NAMALWA (cell line): ENCODE results near the gene FNBP1L.
"Not testable (repeated sequence)": the region's sequence is repeated elsewhere in the genome, so short reads cannot be mapped to it uniquely, and the experiment has no call there.

ENCODE experiments used
- DNase-seq: peaks from one replicate; pipeline ENCODE4 v3.0.0-alpha.2; 2015; ENCODE audit warnings: low spot score

FNBP1L gene

DNA sequence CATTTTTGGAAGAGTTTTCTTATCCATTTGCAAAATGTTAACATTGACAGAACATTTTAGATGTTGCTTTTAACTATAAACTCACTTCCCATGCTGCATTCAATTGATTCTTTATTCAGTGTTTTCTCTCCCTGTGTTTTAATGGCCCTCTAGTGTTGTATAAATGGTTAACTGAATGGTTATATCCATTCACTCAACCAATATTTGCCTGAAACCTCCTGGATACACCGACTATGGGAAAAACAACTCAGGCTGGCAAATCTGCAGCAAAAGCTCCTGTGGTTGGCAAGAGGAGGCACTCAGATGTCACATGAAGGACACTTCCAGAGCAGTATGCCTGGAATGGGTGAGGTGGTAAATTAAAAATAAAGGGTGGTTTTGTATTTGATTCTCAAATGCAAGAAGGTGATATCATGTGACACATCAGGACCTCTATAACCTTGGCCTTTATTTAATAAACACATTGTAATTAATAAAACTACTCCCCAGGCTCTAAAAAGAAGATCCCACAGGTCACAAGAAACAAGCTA lies 126.1 kb downstream of the FNBP1L start:
- DNase-seq: no peak

DNA sequence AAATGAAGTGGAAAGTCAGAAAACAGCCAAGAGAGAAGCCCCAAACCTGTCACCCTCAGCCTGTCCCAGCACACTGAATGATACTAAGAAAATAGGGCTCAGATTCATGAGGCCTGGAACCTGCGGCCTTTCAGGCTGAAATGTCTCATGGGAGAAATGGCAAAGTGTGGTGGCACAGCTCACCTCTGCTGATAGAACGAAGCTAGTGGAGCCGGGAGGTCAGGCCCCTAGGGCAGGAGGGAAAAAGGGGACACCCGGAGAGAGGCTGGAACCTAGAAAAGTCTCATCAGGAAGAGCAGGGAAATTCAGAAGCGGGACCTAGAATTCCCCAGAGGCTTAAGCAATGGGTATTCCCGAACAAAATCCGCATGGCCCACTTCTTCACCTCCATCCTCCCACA lies 126.6 kb downstream of the FNBP1L start:
- DNase-seq: no peak

DNA sequence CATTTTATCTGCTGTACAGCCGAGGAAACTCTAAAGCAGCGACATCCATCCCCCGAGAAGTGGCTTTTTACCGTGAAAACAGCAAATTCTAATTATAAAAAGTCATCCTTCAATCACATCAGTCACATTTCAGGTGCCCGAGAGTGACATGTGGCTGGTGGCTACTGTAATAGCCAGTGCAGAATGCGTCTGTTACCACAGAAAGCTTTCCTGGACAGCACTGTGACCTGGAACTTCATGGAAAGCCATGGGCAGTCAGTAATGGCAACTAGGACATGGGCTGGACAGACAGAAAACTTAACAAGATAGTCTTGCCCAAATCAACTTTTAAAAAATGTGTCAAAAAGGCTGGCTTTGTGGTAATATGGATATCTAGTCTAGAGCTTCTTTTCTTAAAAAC lies 127.1 kb downstream of the FNBP1L start:
- no peak for DNase-seq

DNA sequence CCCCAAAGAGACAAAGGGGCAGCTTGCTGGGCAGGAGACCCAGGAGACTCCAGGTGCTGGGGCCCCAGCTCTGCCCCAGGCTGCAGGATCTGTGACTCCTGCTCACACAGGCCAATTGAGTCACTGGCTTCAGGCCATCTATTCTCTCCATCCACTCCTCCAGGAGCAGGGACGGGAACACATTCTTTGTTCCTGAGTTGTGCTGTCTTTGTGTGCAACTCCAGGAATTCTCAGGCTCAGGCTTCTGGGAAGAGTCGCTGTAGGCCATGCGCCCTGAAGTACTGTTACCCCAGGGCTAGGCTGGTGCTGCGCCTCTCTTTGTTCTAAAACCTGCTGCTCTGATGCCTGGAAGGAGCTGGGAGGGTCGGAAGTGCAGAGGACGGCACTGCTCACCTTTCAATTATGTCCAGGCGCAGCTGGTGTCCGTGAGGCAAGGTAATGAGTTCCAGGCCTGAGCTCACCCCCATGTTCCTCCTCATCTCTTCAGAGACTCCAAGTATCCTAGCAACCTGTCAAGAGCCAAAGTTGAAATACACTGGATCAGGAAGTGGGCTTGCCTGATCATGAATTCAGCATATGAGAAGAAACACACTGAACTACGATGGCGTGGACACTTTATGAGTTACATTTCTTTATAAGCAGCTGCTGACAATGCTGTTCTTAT lies 127.8 kb downstream of the FNBP1L start:
- DNase-seq: no peak

DNA sequence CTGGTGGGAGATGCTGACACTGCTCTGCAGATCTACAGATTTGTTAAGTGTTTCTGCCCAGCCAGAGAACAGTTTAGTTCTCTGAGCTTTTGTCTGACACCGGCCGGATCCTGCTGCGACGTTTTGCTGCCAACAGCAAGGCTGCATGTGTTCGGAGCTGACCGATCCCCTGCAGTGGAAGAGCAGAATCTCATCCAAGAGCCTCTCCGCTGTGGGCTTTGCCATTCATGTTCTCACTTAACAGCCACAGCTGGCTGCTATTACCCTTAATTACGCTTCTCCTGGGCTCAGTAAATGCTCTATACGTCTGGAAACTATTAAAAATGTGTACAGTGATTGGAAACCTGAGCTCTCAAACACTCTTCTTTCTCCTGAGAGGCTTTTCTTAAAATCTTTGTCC lies 128.4 kb downstream of the FNBP1L start:
- no peak for DNase-seq

DNA sequence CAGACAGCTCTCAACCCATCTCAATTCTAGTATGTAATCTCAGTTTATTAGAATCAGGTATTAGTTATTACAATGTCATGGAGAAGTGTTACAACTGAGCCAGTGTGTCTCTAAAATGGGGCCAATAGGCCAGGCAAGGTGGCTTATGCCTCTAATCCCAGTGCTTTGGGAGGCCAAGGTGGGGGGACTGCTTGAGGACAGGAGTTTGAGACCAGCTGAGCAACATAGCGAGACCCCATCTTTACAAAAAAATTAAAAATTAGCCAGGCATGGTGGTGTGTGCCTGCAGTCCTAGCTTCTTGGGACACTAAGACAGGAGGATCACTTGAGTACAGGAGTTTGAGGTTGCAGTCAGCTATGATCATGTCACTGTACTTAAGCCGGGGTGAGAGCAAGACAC lies 128.8 kb downstream of the FNBP1L start:
- no peak for DNase-seq

DNA sequence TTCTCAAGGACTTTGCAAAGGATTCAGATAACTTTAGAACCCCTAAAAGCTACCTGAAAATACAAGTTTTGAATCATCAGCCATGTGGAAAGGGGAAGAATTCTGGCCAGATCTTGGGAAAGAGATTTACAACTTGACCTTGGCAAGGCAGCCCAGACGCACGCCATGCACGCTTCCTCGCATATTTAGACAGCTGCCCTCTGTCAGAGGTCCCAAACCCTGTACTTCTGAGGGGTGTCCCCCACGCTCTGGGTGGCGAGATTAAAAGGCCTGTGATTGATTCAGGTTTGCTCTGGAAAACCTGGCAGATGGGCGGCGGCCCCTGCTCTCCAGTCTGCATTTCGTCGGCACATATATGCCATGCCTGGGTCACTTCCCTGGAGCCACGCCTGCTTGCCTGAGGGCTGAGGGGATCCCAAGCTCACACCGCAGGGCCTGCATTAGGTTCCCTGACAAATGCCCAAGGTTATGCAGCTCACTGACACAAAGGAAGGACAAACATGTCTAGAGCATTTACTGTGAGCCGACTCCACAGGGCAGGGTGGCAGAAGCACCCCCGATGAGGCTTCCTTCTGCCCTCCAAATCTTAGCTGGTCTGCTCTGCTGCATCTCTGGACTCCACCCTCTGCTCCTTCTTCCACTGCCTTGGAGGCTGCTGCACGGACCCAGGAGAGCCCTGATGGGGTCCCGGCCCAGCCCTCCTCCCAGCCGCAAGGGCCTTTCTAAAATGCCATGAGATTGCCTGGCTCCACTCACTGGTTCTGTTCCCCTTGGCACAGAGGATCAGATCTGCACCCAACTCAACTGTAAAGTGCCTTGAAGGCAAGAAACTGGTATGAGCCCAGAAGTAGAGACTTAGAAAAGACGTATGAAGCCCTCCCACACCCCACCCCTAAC lies 129.9 kb downstream of the FNBP1L start:
- DNase-seq: no peak

DNA sequence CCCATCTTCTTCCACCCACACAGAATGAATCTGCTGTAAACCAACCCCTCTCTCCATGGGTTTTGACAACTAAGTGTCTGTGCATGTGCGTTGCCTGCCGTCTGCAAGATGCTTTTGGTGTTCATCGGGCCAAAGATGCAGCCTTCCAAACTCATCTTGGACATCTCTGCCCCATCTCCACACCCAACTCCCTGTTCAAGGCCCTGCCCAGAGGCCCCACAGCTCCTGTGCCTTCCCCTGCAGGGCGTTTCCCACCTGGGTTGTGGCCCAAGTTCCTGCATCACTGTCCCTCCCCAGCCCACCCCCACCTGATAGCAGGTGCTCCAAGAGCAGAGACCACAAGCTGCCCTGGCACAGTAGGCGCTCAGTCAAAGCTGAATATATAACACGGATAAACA lies 130.5 kb downstream of the FNBP1L start:
- DNase-seq: no peak

DNA sequence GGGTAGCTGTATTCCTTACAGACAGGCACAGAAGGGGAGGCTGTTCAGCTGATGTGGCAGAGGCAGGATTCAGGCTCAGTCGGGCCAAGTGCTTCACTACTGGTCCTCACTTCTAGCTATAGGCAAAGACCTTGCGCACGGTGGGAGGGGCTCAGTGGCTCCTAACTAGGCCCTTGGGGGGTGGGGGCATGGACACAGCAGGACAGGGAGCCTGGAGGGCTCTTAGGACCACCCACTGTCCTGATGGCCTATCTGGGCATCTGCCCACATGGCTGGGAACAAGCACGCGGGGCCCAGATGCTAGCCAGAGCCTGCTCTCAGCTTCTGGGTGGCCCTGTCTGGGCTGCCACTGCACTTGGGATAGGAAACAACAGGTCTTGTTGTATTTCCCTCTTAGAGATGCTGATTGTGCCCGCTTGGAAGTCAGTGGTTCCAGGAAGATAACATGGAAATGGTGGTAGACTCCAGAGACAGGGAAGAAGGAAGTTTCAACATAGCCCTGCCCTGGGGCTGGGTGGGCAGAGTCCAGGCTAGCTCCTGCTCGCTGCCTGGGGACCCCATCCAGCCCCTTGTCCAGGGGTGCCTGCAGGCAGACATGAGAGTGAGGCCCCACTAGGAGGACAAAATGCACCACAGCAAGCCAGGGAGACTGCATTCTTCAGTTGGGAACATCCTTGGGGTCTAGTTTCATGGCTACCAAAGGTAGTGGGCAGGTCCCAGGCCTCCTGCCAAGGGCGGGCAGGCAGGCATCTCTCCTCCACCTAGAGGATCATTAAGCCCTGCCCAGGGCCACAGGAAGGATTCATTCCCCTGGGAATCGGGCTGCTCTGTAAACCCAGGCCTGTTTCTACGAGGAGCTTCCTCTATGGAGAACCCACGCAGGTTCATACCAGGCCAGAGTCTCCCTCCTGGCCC lies 131.2 kb downstream of the FNBP1L start:
- no peak for DNase-seq

DNA sequence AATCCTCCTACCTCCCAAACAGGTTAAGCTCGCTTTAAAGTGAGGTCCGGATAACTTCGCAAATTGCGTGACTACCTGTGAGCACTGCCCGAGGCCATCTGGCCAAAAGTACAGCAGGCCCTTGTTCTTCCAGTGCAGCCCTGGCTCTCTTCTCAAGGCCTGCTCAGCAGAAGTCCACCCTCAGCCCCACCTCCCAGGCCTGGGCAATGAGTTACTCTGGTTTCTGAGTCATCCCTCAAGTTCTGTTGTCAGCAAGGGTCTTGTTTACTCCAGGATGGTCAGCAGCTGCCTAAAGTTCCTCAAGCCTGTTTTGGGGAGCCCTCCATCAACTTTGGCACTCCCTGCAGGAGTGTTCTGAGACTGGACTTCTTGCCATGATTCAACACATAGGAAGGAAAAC lies 132.0 kb downstream of the FNBP1L start:
- no peak for DNase-seq

DNA sequence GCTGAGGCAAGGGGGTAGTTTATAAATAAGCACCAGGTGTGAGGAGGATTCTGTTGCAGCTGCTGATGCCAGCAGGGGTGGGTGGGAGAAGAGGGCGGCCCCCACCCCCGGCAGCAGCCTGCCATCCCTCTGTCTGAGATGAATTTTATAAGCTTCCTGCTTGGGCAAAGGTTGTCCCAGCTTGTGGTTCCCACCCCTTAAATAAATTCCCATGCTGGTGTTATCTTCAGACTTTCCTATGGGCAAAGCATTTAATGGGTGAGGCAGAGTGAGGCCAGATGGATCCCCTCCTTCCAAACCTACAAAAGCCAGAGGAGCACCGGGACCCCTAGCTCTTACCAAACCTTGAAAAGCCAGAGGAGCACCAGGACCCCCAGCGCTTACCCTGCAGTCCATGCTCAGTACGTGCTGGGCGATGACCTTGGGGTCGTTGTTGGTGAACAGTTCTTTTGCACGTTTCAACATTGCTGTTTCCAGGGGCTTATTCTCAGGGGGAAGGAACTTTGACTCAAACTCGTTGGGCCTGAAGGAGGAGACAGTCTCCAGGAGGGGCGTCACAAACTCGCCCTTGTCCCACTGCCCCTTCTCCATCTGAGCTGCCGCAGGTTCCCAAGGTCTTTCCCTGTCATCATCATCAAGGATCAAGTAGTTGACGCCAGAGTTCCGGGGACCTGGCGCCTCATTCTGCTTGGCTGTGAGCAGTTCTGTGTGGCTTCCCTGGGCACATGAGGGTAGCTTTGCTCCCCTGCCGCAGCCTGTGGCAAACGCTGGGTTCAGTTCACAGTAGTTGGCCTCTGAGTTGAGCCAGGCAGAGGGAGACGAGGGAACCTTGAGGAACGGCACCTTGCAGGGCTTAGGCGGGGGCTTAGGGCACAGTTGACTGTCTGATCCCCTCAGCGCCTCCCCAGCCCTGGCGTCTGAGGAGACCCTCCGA lies 134.3 kb downstream of the FNBP1L start:
- DNase-seq: no peak

DNA sequence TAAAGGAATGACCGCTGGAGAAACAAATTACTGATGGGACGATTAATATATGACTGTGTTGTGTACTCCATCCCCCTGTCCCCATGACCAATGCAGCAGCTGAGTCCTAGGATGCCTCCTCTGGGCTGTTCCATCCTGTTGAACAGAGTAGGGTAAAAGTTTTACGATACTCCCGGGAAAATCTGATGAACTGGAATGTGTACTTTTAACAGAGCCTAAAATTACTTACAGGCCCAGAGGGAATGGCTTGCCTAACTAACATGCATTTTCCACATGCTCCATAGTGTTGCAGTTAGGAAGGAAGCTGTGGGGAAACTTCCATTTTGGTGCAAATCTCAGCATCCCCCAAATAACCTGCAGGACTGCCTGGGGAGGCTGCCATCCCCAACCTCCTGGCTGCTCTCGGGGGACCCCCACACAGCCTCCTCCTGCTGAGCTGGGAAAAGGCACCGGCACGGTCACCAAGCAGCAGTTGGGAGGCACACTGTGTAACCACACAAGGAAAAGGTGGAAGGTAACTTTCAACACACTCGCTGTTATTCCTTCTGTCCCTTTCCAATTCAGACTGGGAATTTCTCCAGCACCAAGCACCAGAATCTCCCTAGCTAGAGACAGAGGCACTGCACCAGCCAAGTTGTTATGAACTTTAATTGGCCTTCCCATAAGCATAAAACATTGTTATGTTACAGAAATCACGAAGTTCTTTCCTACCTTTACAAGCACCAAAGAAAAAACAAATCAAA lies 136.5 kb downstream of the FNBP1L start:
- no peak for DNase-seq

DNA sequence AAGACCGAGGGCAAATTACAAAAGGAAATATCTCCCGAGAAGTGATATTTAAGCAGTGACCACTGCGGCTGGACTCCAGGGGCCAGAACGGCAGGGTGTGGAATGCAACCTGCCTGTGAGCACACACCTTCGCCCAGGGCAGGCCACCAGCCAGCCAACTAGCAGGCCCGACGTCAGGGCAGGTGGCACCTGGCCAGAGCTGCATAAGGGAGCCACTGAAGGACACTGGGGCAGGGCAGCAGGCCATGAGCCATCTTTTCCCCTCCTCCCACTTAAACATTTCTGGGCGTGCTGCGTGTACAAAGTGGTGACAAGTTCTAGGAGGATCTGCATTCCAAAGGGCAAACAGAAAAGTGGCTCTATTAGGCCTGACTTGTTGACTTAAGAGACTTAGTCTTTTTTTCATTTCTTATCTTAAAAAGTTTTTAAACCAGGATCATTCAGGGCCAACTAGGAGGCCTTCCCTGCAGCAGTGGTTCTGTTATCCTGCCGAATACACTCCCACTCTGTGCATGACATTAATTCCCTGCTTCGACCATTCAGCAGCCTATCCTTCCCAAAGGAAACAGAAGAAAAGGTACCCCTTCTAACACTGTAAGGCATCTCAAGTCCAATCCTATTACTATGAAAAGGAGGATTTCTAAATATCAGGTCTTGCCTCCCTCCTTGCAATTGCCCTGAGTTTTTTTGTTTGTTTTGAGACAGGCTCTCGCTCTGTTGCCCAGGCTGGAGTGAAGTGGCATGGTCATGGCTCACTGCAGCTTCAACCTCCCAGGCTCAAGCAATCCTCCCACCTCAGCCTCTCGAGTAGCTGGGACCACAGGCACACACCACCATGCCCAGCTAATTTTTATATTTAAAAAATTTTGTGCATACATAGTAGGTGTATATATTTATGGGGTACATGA lies 137.4 kb downstream of the FNBP1L start:
- no peak for DNase-seq

DNA sequence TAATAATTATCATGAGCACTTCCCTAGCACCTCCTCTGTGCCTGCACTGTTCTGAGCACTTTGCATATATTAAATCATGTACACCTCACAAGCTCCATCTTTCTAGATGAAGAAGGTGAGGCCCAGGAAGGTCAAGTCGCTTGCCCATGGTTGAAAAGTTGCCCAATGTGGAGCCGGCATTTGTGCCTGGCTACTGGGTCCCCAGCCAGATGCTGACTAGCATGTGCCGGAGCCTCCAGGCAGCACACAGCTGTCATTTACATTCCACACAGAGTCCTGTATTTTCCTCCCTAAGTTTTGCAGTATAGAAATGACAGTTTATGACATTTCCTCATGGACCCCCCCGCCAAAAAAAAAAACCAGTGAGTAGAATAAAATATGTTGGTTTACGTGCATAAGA lies 139.4 kb downstream of the FNBP1L start:
- DNase-seq: no peak

DNA sequence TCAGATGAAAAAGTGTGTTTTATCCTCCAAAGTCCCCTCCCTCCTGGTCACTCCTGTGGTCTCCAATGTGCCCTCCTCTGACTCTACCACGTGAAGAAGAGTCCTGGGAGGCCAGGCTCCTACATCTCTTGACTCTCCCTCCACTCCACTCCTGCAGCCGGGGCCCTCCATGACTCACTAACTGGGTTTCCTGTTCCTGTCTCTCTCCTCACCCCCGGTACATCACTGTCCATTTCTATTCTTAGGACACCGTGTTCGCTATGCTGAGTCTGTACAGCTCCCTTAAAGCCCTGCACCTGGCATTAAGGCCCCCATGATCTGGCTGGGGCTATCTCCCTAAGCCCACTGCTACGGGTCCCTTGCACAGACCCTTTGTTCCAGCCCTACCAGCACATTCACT lies 140.3 kb downstream of the FNBP1L start:
- DNase-seq: no peak

DNA sequence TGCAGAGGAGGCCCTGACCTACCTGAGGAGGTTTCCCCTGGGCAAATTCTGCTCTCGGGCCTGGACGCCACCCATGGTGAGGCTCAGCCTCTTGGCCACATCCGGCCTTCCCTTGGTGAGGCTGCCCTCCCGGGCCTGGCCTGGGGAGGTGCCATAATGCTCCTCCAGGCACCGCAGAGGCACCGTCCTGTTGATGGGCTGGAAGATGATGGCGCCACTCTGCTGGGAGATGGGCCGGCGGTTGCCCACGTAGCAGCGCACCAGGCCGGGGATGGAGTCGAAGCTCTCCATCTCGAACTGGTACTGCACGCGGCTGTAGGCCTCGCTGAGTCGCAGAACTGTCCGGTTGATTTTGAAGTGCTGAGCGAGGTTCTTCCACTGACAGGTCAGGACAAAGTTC lies 141.0 kb downstream of the FNBP1L start:
- no peak for DNase-seq

DNA sequence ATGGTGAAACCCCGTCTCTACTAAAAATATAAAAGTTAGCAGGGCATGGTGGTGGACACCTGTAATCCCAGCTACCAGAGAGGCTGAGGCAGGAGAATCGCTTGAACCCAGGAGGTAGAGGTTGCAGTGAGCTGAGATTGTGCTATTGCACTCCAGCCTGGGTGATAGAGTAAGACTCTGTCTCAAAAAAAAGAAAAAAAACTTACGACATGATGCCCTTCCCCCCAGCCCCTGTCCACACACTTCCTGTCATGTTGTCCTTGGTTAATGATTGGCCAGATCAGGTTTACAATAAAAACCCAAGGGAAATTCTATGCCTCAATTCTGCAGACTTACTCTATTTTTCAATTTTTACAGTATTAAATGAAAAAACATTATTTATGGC lies 143.4 kb downstream of the FNBP1L start:
- DNase-seq: not testable (repeated sequence)

DNA sequence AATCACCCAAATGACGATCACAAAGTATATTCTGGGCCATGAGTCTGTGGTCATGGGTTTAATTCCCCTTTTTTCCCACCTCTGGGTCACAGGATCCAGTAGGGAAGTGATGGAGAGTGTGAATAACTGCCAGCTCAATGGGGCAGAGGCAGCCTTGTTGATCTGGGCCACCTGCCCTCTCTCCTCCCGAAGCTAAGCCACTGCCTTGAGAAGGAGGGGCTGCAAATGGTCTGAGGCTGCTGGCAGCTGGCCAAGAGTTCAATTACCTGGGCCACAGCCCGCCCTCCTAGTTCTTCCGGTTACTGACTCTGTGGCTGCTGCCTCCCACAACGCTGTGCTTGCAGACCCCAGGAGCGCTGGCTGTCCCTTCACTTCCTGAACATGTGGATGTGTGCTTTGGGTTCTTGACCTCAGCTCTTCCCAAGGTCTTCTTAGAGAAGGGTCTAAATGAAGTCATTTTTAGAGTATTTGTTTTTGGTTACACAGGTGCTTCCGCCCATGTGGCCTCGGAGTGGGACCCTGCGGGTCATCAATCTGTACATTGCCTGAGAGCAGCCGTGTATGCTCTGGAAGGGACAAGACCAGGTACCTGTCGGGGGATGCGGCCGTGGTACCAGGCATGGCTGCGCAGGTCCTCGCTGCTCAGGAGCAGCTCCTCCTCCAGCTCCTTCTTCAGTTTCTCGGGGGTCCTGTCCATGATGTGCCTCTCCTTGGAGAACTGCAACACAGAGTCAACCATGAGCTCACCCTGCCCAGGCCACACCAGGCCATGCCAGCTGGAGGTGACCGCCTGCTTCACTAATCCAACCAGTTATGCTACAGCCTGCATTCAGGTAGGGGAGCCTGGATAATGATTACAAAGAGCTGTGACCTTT lies 144.0 kb downstream of the FNBP1L start:
- DNase-seq: peak; percentile 55
